Activated CD4-positive, alpha-beta T cell treated with anti-CD3 and anti-CD28 coated beads, Interleukin-2, Interleukin-6, amounts not matched to agents 100 ng/mL and 50 ng/mL, durations not matched to agents 16 hours and 8 hours (primary cell): ENCODE data around the gene MED19.
"Not testable (repeated sequence)": the region's sequence is repeated elsewhere in the genome, so short reads cannot be mapped to it uniquely, and the experiment has no call there.

ENCODE experiments used
- DNase-seq: peaks from one replicate; pipeline ENCODE4 v3.0.0-alpha.2; 2020

The MED19 gene, protein sequence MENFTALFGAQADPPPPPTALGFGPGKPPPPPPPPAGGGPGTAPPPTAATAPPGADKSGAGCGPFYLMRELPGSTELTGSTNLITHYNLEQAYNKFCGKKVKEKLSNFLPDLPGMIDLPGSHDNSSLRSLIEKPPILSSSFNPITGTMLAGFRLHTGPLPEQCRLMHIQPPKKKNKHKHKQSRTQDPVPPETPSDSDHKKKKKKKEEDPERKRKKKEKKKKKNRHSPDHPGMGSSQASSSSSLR

DNA sequence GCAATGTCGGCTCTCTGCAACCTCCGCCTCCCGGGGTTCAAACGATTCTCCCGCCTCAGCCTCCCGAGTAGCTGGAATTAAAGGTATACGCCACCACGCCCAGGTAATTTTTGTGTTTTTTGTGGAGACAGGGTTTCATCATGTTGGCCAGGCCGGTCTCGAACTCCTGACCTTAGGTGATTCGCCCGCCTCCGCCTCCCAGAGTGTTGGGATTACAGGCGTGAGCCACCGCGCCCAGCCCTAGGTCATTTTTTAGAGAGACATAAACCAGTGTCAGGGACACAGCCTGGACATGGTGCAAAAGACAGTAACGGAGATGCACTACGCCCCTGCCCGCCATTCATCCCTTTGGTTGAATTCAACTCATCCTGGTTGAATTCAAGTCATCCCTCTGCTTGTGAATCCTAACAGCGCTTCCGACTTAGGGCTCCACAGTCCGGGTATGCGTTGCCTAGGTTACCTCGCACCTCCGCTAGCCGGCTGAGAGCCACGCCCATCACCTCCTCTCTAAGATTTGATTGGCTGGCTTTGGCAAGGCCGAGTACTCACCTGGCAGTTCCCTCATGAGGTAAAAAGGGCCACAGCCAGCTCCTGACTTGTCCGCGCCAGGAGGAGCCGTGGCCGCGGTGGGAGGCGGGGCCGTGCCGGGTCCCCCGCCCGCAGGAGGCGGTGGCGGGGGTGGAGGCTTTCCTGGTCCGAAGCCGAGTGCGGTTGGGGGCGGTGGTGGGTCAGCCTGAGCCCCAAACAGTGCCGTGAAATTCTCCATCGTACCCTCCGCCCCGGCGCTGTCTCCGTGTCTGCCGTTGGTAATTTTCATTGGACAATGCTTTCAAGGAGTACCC, at the start of gene MED19:
Gene MED19 (minus strand): TSS at position 802 of the 842 bp plus-strand sequence. CDS start 36 bp downstream, at position 766.
- DNase-seq = peak; percentile 85

DNA sequence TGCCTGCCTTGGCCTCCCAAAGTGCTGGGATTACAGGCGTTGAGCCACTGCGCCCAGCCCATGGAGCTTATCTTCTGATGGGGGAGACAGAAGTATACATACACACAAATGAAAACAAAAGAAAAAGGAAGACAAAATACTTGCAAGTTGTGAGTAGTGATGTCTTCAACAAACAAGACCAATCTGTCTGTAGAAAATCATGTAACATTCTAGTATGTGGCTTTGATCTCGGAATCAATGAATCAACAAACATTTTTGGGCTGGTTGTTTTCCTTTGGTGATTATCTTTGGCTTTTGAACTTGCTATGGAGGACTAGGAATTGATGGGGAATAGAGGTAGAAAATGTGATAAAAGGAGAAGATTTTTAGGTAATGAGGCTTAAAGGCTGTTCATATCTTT, 46.2 kb upstream of the MED19 start:
- DNase-seq = no peak

DNA sequence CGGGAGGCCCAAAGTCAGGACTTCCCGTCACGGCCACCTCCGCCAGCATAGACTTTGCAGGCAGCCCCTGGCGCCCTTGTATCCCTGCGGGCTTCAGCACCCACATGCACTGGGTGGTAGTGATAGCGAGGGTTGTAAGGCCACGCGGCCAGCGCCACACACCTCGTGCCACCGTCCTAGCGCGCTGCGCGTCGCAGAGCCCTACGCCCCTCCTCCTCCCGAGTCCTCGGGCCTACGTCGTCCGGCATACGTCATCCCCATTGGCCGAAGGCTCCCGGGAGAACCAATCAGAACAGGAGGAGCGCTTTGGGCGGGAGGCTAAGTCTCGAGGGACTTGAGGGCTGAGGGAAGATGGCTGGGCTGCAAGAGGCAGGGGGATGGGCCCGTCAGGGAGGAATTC, 40.9 kb upstream of the MED19 start:
- no peak for DNase-seq

DNA sequence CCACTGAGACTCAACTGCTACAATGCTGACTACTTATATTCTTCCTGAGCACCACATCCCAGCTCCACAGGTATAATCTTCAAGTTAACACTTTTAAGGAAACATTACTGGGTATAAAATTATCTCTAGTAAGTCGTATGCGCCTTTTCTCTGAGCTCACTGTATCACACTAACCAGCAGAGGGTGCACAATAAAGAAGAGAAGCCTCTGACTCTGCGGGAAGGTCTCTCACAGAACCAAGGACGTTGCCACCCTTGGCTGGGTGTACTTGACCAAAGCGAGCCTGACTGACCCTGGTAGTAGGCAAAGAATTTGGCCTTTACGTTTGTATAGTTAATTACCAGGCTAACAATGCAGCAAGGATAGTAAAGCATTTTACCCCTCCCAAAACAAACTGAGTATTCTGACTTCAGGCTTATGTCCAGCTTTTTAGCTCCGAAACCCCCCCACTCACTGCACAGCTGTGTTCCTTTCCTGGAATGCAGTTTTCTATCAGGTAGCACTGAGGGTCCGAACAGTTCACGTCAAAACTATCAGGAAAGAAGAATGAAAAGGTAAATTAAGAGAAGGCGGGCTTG, 39.8 kb upstream of the MED19 start, which contains the start of gene BTBD18:
Gene BTBD18 (minus strand): TSS at position 144 of the 578 bp plus-strand sequence. CDS start 631 bp downstream, outside the sequence.
- no peak for DNase-seq

DNA sequence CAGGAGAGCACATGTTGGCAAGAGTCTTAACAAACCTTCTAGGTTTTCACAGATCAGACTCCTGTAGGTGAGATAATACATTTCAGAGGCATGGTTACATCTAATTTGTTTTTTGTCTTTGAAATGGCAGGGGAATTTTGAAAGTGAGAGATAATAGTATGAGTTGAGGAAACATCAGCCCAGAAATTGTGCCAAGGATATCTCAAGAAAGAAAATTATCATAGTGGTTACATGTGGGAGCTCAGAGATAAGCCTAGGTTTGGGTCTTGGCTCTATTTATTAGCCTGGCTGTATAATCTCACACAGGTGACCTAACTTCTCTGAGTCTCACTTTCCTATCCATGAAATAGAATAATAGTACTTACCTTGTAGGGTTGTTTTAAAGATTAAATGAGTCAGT, 39.2 kb upstream of the MED19 start:
- DNase-seq = no peak

DNA sequence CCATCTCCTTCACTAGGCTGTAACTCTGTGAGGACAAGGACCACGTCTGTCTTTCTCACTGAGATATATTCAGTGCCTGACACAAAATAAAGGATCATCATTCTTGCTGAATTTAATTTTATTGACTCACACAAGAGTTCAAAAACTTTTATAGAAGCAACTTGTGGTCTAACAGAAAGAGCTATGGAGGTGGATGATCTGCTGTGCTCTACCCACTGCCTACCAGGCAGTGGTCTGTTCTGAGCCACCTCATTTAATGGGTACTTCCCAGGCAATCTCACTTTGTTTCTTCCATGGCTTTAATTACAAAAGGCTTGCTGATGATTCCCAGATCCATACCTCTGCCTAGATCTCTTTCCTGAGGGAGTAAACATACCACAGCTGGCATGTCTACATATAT, 34.9 kb upstream of the MED19 start:
- no peak for DNase-seq

DNA sequence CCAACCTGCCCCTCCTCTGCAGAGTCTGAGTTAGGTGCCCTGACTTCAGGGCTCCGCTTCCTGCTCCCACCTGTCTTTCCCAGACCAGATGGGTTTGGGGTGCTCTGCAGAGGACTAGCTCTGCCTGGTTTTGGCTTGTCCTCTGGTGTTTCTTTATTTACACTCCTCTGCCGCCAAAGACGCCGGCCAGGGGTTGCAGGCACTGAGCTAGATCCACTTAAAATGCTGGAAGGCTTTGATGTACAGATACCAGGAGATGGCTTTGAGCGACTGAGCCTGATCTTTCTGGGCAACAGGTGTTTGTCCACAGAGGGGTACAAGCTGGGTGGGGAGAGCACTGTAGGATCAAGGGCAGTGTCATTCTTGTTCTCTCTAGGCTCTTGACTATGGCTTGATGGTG, 33.2 kb upstream of the MED19 start:
- DNase-seq = no peak

DNA sequence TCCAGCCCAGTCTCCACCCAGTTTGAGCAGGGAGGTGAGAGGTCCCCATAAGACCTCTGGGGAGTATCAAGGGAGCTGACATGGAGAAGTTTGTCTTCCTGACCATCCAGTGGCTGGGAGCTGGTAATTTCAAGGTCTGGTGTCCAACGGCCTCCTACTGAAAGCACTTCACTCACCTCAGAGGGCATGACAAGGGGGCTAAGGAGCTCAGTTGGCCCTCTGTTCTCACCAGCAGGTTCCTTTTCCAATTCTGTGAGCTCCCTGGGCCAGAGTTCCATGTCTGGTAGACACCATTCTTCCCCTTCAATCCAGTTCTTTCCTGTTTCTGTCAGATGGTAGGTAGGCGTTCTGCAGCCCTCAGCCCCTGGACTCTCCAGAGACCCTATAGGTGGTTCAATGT, 32.3 kb upstream of the MED19 start:
- DNase-seq = no peak

DNA sequence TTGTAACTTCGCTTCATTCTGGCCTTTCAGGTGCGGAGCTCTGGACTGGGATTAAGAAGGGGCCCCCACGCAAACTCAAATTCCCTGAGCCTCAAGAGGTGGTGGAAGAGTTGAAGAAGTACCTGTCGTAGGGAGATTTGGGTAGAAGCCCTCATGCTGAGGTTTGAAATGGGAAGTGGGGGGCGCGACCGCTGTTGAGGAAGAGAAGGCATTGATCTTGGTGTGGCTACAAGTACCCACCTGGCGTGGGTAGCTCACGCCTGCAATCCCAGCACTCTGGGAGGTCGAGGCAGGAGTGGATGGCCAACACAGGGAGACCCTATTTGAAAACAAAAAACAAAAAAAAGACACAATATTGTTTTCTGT, 30.1 kb upstream of the MED19 start:
- DNase-seq = no peak

DNA sequence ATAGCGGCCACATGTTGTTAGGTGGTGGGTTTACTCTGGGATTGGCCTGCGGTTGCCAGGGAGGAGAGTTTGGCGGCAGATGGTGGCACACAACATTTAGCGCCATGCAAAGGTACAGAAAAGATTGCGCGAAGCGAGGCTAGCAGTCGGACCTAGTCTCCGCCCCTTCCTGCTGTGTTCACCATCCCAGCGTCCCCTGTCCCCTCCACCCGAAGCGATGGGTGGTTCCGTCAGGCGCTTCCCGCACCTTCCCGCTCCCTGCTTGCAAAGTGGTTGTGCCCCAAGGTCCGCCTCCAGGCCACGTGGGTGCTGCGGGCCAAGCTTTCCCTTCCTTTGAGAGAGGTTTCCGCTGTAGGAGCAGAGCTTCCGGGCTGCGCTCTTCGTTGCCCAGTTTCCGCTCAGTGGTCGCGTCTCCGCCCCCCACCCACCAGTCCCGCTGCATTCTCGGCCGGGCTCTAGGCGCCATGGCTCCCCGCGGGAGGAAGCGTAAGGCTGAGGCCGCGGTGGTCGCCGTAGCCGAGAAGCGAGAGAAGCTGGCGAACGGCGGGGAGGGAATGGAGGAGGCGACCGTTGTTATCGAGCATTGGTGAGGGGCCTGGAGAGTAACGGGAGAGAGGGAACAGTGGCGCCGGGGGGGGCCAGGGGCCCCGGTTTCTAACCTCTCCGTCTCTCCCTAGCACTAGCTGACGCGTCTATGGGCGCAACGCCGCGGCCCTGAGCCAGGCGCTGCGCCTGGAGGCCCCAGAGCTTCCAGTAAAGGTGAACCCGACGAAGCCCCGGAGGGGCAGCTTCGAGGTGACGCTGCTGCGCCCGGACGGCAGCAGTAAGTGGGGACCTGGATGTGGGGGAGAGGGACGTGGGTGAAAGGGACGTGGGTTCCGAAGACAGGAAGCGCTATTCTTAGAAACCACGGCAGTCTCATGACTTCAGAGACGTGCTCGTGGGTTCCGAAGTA, 29.4 kb upstream of the MED19 start, which contains the start of gene SELENOH:
Gene SELENOH (plus strand): TSS at position 360 of the 955 bp plus-strand sequence. CDS start 105 bp downstream, at position 465.
- DNase-seq = peak; percentile 98

DNA sequence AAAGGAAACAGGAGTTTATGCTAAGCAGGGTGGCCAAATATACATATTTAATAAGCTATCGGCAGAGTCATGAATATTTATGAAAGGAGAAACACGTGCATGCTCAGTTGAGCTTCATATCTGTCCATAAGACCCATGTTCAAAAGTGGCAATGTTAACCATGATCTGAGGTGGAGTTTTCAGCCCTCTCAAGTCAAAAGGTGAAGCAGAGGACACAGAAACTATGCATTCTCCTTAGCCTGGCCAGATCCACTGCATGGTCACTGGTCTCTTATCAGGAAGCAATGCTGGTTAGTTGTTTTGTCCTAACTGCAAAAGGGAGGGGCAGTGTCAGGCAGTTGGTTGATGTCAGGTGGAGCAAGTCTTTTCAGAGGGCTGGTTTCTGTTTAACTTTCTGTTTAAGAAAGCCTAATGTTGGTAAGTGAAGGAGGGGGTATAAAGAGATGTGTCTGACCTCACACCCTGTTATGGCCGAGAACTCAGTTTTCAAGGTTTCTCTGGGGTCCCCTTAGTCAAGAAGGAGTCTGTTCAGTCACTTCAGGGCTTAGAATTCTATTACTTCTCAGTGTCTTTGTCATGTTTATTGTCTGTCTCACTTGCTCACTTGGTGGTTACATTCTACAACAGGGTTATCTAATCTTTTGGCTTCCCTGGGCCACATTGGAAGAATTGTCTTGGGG, 23.7 kb upstream of the MED19 start:
- DNase-seq = no peak

DNA sequence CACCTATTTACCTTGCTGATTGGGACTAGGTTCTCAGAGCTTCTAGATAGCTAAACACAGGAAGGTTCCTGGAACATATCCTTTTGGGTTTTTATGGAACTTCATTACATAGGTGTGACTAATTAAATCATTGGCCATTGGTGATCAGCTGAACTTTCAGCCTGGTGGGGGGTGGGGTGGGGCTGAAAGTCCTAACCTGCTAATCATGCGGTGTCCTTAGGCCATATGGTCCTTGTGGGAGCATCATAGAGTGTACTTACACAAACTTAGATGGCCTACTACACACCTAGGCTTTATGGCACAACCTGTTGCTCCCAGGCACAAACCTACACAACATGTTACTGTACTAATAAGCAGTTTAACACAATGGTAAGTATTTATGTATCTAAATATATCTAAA, 20.6 kb upstream of the MED19 start:
- no peak for DNase-seq

DNA sequence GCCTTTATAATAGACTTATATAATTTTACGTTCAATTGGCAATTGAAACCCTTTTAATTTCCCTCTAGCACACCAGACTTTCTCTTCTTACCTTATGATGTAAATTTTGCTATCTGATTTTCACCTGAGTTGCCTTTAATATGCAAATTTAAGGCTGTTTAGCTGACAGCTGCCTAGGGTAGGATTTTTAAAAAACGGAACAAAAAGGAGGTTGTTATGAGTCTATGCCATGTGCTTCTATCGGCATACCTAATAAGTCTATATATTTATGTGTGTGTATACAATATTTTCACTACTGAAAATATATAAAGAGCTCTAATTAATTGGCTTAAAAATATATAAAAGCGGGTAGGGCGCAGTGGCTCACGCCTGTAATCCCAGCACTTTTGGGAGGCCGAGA, 17.5 kb upstream of the MED19 start:
- DNase-seq = no peak

DNA sequence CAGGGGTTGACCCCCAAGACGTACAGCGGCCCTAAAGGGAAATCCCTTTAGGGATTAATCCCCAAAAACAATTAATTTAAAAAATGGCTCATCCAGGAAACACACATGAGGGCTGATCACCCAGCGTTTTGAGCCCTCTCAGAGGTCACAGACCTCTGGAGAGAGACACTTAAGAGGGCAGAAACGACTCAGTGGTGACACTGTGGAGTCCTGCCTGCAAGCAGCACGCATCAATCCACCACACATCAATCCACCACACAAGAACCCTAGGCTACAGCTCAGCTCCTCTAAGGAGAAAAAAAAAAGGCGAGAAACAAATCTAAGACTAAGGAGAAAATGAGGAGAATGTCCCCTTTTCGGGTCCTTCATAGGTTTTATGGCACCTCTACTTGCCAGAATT, 16.8 kb upstream of the MED19 start:
- DNase-seq = no peak

DNA sequence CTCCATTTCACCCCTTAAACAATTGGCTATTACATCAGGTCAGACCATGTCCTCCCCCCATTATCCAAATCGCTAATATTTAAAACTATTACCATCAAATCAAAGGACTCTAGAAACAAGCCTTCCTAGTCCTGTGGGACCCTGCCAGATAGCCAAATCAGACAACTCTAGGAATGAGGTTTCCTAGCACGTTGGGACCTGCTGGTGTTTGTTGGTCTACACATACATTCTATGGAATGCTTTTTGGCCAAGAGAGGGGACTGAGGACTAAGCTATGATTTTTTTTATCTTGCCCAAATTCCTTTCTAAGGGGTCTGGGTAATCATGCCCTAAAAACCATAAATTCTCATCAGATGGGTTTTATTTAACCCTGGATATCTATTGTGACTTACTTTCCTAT, 15.2 kb upstream of the MED19 start:
- no peak for DNase-seq

DNA sequence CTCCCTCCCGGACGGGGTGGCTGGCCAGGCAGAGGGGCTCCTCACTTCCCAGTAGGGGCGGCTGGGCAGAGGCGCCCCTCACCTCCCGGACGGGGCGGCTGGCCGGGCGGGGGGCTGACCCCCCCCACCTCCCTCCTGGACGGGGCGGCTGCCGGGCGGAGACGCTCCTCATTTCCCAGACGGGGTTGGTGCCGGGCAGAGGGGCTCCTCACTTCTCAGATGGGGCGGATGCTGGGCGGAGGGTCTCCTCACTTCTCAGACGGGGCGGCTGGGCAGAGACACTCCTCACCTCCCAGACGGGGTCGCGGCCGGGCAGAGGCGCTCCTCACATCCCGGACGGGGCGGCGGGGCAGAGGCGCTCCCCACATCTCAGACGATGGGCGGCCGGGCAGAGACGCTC, 4.7 kb upstream of the MED19 start:
- not testable (repeated sequence) for DNase-seq

DNA sequence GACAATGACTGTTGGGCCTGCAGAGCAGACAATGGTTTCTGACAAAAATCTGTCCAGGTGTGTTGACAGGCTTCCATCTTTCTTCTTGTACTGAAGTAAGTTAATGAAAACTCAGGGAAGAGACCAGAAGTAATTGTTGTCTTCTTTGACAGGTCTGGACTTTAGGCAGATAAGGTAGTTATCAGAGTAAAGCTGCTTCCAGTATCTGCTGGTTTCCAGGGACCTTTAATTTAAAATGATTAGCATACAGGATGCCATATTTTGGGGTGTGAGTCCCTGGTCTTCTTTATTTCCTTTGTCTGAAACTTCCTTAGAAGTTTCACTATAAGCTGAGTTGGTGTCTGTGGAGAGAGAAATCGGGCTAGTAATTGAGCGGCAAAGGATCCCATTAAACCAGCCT, 1.8 kb upstream of the MED19 start:
- no peak for DNase-seq

DNA sequence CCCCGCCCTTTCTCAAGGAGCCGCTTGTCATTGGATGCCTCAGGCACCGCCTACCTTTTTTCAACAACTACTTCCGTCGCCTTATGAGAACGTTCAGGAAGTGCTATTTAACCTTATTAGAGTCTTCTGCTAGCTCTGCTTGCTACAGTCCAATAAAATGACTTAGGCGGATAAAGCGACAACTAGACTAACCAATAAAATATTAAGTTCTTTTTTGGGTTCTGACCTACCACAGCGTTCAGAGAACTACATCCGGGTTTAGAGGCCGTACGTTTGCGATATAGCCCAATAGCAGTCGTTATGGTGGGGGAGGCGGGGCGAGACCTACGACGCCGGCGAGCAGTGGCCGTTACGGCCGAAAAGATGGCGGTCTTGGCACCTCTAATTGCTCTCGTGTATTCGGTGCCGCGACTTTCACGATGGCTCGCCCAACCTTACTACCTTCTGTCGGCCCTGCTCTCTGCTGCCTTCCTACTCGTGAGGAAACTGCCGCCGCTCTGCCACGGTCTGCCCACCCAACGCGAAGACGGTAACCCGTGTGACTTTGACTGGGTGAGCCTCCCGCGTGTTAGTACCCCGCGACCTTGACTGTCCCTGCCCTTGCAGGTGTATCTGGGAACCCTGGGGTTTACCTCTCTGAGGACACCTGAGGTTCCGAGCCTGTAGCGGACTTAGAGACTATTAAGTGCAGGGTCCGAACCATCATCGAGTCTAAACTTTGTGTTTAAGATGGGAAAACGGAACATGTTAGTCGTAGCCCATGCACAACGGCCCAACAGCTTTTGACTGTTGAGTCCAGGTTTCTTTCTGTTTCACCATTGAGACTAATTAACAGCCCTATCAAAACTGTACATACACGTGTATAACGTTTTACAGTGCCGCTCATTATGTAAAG, 488 bp upstream of the MED19 start, which contains the start of gene TMX2:
Gene TMX2 (plus strand): TSS at position 338 of the 895 bp plus-strand sequence. CDS start 26 bp downstream, at position 364.
- peak; percentile 95 for DNase-seq

DNA sequence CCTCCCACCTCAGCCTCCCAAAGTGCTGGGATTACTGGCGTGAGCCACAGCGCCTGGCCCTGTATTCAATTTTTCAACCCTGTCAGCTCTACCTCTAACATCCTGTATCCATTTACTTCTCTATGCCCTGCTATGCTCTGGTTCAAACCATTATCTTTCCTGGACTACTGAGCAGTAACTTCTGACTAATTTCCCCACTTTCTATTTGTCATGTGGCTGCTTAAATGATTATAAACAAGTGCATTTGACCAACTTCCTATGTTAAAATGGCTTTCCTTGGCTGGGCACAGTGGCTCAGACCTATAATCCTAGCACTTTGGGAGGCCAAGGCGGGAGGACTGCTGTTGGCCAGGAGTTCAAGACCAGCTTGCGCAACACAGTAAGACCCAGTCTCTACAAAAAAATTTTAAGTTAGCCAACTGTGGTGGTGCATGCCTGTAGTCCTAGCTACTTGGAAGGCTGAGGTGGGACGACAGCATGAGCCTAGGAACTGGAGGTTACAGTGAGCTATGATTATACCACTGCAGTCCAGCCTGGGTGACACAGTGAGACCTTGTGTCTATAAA, 2.1 kb downstream of the MED19 start:
- peak; percentile 62 for DNase-seq

DNA sequence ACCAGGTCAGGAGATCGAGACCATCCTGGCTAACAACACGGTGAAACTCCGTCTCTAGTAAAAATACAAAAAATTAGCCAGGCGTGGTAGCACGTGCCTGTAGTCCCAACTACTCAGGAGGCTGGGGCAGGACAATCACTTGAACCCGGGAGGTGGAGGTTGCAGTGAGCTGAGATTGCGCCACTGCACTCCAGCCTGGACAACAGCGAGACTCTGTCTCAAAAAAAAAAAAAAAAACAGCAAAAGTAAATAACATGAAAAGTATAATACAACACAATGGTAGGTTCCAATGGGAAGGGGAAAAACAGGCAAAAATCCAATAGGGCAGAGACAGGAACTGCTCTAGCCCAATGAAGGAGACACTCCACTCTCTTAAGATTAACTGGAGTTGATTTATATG, 6.6 kb downstream of the MED19 start:
- not testable (repeated sequence) for DNase-seq
